ENCODE results near the gene SLC27A5.

Gene SLC27A5

GRCh38 chr19:58538257-58539168 is 26.7 kb upstream of the SLC27A5 start:
- DNase-seq (ENCODE audit: low spot score): no peak
- no peak for TF ChIP-seq CTCF (IDR thresholded peaks at IDR 0.05; ENCODE audit: extremely low read depth, missing control alignments)

GRCh38 chr19:58536852-58537798 is 25.3 kb upstream of the SLC27A5 start:
- no peak for TF ChIP-seq CTCF (IDR thresholded peaks at IDR 0.05; ENCODE audit: extremely low read depth, missing control alignments)
- DNase-seq (ENCODE audit: low spot score): no peak

GRCh38 chr19:58535857-58536256 is 24.1 kb upstream of the SLC27A5 start:
- TF ChIP-seq CTCF (IDR thresholded peaks at IDR 0.05; ENCODE audit: extremely low read depth, missing control alignments): no peak
- no peak for DNase-seq (ENCODE audit: low spot score)

- TF ChIP-seq CTCF (IDR thresholded peaks at IDR 0.05; ENCODE audit: extremely low read depth, missing control alignments): no peak
- no peak for DNase-seq (ENCODE audit: low spot score)
These were observed 19.4 kb upstream of the SLC27A5 start for GRCh38 chr19:58531034-58531840.

GRCh38 chr19:58529405-58529804 is 17.6 kb upstream of the SLC27A5 start:
- no peak for DNase-seq (ENCODE audit: low spot score)
- no peak for TF ChIP-seq CTCF (IDR thresholded peaks at IDR 0.05; ENCODE audit: extremely low read depth, missing control alignments)

GRCh38 chr19:58522709-58523108 is 10.9 kb upstream of the SLC27A5 start:
- TF ChIP-seq CTCF (IDR thresholded peaks at IDR 0.05; ENCODE audit: extremely low read depth, missing control alignments): no peak
- DNase-seq (ENCODE audit: low spot score): no peak
